ENCODE measurements around the gene BCL11B. TPM values are rescaled to one million over a fixed set of nuclear protein-coding genes. Genes with fewer than 3 reads are reported as not detected.
A peak's percentile ranks its signal among the peaks of the same experiment; 100 is the strongest.

BCL11B gene
- total RNA-seq, 1 experiment from 2014 or later = 80.6 TPM

DNA sequence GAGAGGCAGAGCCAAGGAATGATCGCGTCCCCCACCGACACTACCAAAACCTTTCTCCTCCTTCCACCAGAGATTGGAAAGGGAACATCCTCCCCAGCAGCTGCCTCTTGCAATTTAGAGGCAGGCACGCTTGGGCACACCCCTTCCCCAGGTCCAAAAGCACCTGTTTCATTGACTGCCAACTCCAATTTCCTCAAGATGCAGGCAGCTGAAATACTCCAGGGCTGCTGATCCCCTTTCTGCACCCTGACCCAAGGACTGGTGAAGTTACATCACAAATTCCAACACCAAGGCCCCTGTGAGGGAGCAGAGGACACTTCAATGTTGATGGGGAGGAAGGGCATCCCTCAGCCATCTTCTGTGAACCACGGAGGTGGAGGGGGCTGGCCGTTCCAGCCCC lies 33.8 kb downstream of the BCL11B start:
- Histone ChIP-seq H3K4me1 (ENCODE audit: insufficient read depth, low read length, poor library complexity, severe bottlenecking) (peaks cover 89% of the 10 kb centered on the region), H3K9me3 (ENCODE audit: low read depth, low read length, poor library complexity, severe bottlenecking) (no peaks in the 10 kb centered on the region), H3K27ac (ENCODE audit: low read depth, low read length, poor library complexity, severe bottlenecking) (peak overlapping the region; percentile 70), H3K4me3 (ENCODE audit: low read depth, low read length, poor library complexity, severe bottlenecking) (no peak overlapping the region), H3K27me3 (replicated peaks; ENCODE audit: insufficient read depth, low read depth, low read length, poor library complexity) (no peaks in the 10 kb centered on the region), H3K36me3 (ENCODE audit: insufficient read depth, low read length, poor library complexity, severe bottlenecking) (peaks cover 41% of the 10 kb centered on the region)
- BruUV-seq (replicated peaks) = no TSS peak
- intact Hi-C loops (cut with micrococcal nuclease; ENCODE audit: unreplicated experiment) = no loop called here
- ChIA-PET POLR2A (ENCODE audit: low non-redundant PET) (no interaction called here), CTCF (no interaction called here)
- no peak for DNase-seq (ENCODE audit: low spot score)
- TF ChIP-seq EZH2 (IDR thresholded peaks at IDR 0.05; ENCODE audit: borderline replicate concordance, low read depth, low read length, poor library complexity, severe bottlenecking) (no peak), CTCF (conservative IDR thresholded peaks at IDR 0.05; ENCODE audit: low read depth, low read length) (no peak)

- Histone ChIP-seq H3K4me1 (ENCODE audit: insufficient read depth, low read length, poor library complexity, severe bottlenecking) (peaks cover 89% of the 10 kb centered on the region), H3K4me3 (ENCODE audit: low read depth, low read length, poor library complexity, severe bottlenecking) (no peak overlapping the region), H3K27ac (ENCODE audit: low read depth, low read length, poor library complexity, severe bottlenecking) (peak overlapping the region; percentile 70), H3K9me3 (ENCODE audit: low read depth, low read length, poor library complexity, severe bottlenecking) (no peaks in the 10 kb centered on the region), H3K36me3 (ENCODE audit: insufficient read depth, low read length, poor library complexity, severe bottlenecking) (peaks cover 46% of the 10 kb centered on the region), H3K27me3 (replicated peaks; ENCODE audit: insufficient read depth, low read depth, low read length, poor library complexity) (no peaks in the 10 kb centered on the region)
- intact Hi-C loops (cut with micrococcal nuclease; ENCODE audit: unreplicated experiment) = no loop called here
- no TSS peak for BruUV-seq (replicated peaks)
- ChIA-PET POLR2A (ENCODE audit: low non-redundant PET) (no interaction called here), CTCF (no interaction called here)
- DNase-seq (ENCODE audit: low spot score) = no peak
- TF ChIP-seq CTCF (conservative IDR thresholded peaks at IDR 0.05; ENCODE audit: low read depth, low read length) = no peak
- no peak for TF ChIP-seq EZH2 (IDR thresholded peaks at IDR 0.05; ENCODE audit: borderline replicate concordance, low read depth, low read length, poor library complexity, severe bottlenecking)
Observed at GRCh38 chr14:99237288-99237687, 34.7 kb downstream of the BCL11B start.

GRCh38 chr14:99236386-99237138 lies 35.4 kb downstream of the BCL11B start:
- no peak for DNase-seq (ENCODE audit: low spot score)
- Histone ChIP-seq H3K27ac (ENCODE audit: low read depth, low read length, poor library complexity, severe bottlenecking) (peak overlapping the region; percentile 70), H3K4me3 (ENCODE audit: low read depth, low read length, poor library complexity, severe bottlenecking) (peak overlapping the region; percentile 34), H3K4me1 (ENCODE audit: insufficient read depth, low read length, poor library complexity, severe bottlenecking) (peaks cover 89% of the 10 kb centered on the region), H3K36me3 (ENCODE audit: insufficient read depth, low read length, poor library complexity, severe bottlenecking) (peaks cover 46% of the 10 kb centered on the region), H3K27me3 (replicated peaks; ENCODE audit: insufficient read depth, low read depth, low read length, poor library complexity) (no peaks in the 10 kb centered on the region), H3K9me3 (ENCODE audit: low read depth, low read length, poor library complexity, severe bottlenecking) (no peaks in the 10 kb centered on the region)
- TF ChIP-seq CTCF (conservative IDR thresholded peaks at IDR 0.05; ENCODE audit: low read depth, low read length) (no peak), EZH2 (IDR thresholded peaks at IDR 0.05; ENCODE audit: borderline replicate concordance, low read depth, low read length, poor library complexity, severe bottlenecking) (no peak)
- no TSS peak for BruUV-seq (replicated peaks)
- ChIA-PET POLR2A (ENCODE audit: low non-redundant PET) (no interaction called here), CTCF (interaction anchor here (0.6 kb wide), 1 partner anchor 65 kb away, joined by 3 read pairs; no protein-coding TSS in a partner anchor)
- intact Hi-C loops (cut with micrococcal nuclease; ENCODE audit: unreplicated experiment) = no loop called here

Measured in A673 (cell line).